NCI-H345 treated with DMSO at 0.1 percent for 48 hours (cell line): ENCODE results near the gene NDUFA3.
"Not testable (repeated sequence)": the region's sequence is repeated elsewhere in the genome, so short reads cannot be mapped to it uniquely, and the experiment has no call there.

Source experiments
- DNase-seq: peaks from one replicate; lab custom pipeline; 2025; ENCODE audit not compliant: unreplicated experiment; lab: John Stamatoyannopoulos, UW

NDUFA3 gene

DNA sequence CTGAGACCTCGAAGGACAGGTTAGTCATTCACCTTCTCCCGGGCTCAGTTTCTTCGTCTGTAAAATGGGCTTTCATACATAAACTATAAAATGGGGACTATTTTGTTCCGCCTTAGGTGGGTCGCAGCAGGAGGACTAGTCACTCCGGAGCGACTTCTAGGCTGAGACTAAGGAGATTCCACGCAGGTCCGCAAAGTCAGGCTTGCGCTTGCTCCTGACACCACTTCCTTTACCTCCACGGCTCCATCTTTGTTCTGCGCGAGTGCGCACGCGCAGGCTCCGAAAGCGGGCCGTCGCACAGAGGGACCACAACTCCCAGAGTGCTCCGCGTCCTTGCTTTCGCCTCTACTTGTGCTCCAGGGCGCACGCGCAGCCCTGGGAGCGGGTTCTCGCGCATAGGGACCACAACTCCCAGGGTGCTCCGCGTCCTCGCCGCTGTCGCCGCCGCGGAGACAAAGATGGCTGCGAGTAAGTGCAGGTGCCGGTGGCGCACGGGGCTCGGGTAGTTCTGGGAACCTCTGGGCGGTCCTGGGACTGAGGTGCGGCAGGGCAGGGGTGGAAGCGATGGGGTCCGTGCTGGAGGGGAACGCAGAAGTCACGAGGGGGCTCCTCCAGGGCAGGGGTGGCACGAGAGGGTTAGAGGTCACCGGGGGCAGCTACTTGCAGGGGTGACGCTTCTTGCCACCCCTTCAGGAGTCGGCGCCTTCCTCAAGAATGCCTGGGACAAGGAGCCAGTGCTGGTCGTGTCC lies at the start of gene NDUFA3:
NDUFA3 (plus strand) TSS at position 435 of the 749 bp plus-strand sequence; CDS start at position 459, 24 bp downstream.
- peak; percentile 81 for DNase-seq

GRCh38 chr19:54062643-54063042 lies 40.0 kb upstream of the NDUFA3 start:
- DNase-seq = no peak

- DNase-seq = no peak
These were observed 39.1 kb upstream of the NDUFA3 start, which contains the start of gene VSTM1 for GRCh38 chr19:54063350-54064116. Gene VSTM1 (minus strand): TSS chr19:54063897. CDS start chr19:54063777, 120 bp downstream.

DNA sequence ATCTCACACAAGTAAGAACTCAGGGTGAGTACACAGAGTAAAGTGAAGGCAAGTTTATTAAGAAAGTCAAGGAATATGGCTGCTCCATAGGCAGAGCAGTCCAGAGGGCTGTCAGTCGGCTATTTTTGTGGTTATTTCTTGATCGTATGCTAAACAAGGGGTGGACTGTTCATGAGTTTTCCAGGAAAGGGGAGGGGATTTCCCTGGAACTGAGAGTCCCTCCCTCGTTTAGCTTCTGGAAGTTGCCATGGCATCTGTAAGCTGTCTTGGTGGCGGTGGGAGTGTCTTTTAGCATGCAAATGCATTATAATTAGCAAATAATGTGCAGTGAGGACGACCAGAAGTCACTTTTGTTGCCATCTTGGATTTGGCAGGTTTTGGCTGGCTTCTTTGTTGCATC lies 33.2 kb upstream of the NDUFA3 start:
- no peak for DNase-seq

- no peak for DNase-seq
These were observed 28.8 kb upstream of the NDUFA3 start for GRCh38 chr19:54073829-54074228.

DNA sequence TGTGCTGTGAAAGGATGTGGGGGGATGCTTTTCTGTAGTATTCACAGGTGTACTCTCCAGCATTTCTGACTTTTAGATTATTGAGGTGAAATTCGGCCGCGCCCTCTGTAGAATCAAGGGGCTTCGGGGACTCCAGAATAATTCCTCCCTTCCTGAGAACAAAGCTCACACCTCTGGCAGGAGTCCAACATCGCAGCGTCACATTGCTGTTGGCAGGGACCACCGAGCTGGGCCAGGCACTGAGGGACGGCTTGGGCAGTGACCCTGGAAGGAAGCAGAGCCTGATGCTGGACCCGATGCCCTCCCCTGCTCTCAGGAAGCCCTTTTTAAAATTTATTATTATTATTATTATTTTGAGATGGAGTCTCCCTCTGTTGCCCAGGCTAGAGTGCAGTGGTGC lies 27.8 kb upstream of the NDUFA3 start:
- DNase-seq = no peak

GRCh38 chr19:54077334-54077733 lies 25.3 kb upstream of the NDUFA3 start:
- no peak for DNase-seq

DNA sequence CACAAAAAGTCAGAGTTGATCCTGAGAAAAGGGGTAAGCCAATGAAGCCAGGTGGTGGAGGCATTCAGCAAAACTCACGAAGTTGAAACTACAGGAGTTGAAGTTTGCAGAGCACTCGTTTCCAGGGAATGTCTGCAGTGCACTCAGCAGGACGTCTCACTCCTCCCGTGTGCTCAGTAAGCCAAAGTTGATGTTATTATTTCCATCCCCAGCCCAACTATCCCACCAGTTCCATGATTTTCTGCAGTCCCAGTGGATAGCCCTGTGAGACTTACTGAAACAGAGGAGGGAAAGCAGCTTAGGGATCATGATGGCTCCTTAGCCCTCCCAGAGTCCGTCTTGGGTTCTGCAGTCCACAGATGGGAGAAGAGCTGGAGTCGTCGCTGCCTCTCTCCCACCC lies 21.6 kb upstream of the NDUFA3 start, which contains the start of gene TARM1:
TARM1 (minus strand) TSS at position 334 of the 400 bp plus-strand sequence; CDS start at position 309, 25 bp downstream.
- DNase-seq = no peak

DNA sequence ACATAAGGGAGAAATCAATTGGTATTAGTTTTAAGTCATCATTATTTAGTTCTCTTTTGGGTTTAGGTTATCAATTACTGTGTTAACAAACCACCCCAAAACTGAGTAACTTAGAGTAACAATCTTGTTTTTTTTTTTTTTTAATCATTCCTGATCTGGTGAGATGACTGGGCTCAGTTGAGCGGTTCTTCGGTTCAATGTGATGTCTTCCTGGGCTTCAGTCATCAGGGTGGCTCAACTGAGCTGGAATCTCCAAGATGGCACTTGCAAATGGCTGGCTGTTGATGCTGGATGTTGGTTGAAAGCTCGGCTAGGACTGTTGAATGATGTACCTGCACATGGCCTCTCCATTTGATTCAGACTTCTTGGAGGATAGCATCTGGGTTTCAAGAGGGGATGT lies 18.2 kb upstream of the NDUFA3 start:
- no peak for DNase-seq

GRCh38 chr19:54094426-54095000 lies 8.1 kb upstream of the NDUFA3 start:
- DNase-seq = no peak

- no peak for DNase-seq
These were observed 7.4 kb upstream of the NDUFA3 start for GRCh38 chr19:54095136-54095858.

GRCh38 chr19:54095859-54096616 lies 6.6 kb upstream of the NDUFA3 start:
- DNase-seq = not testable (repeated sequence)

DNA sequence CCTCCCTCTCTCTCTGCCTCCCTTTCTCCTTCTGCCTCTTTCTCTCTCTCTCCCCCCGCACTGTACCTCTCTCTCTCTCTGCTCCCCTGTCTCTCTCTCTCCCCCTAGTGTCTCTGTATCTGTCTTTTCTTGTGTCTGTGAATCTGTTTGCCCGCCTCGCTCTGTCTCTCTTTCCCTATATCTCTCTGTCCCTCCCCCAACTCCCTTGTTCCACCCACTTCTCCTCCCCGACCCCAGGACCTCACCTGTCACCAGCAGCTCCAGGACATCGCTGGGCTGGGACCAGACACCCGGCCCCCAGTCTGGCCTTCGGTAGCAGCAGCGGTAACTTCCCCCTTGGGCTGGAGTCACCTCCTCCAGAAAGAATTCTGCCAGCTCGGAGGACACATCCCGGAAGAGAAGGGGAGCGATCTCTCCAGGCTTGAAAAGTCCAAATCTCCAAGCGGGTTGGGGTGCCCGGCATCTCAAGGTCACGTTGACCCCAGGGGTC lies 6.0 kb upstream of the NDUFA3 start:
- DNase-seq = no peak

GRCh38 chr19:54099190-54099902 lies 3.3 kb upstream of the NDUFA3 start:
- DNase-seq = no peak

- not testable (repeated sequence) for DNase-seq
These were observed 2.8 kb upstream of the NDUFA3 start for GRCh38 chr19:54099903-54100255.

- no peak for DNase-seq
These were observed 2.1 kb upstream of the NDUFA3 start, which contains the start of gene OSCAR for GRCh38 chr19:54100561-54100960. Gene OSCAR (minus strand): TSS chr19:54100803. CDS start chr19:54100792, 11 bp downstream.

GRCh38 chr19:54104998-54105715 lies 2.5 kb downstream of the NDUFA3 start:
- no peak for DNase-seq

DNA sequence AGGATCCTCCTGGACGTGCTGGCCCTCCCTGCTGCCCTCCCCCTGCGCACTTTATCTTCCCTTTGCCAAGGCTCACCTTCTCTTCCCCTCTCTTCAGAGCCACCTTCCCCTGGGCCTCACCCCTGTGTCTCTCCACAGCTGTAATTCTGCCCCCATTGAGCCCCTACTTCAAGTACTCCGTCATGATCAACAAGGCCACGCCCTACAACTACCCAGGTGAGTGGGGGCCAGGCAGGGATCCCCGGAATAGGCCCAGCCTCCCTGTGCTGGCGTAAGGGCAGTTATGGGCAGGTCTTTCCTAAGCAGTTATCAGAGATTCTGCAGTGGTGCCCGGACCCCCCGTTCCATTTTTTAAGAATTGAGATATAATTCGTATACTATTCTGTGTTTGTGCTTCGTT lies 3.1 kb downstream of the NDUFA3 start:
- no peak for DNase-seq

- no peak for DNase-seq
These were observed 4.1 kb downstream of the NDUFA3 start for GRCh38 chr19:54106716-54107115.
